ENCODE data around the gene AXL. TPM values are rescaled to one million over a fixed set of nuclear protein-coding genes. Genes with fewer than 3 reads are reported as not detected.

The AXL gene
- total RNA-seq, 2 donors from 2014 or later: 26.1 to 168 TPM

DNA sequence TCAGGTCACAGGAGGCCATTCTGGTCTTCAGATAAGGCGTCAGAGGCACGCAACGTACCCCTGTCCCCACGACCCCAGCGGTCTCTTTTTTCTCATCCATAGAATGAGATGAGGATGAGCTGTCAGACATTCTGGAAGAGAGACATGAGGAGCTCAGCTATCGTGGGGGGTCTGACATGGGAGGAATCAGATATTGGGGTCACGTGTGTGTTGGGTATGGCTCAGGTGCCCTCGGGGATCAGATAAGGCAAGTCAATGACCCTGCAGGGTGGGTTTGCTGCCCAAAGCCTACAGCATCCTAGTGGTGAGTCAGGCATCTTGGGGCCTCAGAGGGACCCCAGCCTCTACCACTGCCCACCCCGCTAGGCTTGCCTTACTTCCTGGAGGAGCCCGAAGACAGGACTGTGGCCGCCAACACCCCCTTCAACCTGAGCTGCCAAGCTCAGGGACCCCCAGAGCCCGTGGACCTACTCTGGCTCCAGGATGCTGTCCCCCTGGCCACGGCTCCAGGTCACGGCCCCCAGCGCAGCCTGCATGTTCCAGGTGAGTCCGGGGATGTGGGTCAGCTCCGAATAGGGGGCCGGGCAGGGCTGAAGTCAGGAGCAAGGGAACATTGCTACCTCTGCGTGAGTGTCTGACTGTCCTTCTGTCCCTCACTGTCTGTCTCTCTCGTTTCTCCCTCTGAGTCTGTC, 2.6 kb downstream of the AXL start:
- WGBS: 89% methylated on average over 20 of the region's 20 CpGs
- no peak for DNase-seq (ENCODE audit: low spot score)
- intact Hi-C loops (cut with DNase I): no loop called here
- Histone ChIP-seq H3K27me3 (replicated peaks; ENCODE audit: insufficient read depth) (no peaks in the 10 kb centered on the region), H3K4me3 (no peak overlapping the region), H3K36me3 (no peaks in the 10 kb centered on the region), H3K9me3 (no peaks in the 10 kb centered on the region), H3K4me1 (replicated peaks) (no peaks in the 10 kb centered on the region), H3K27ac (peak overlapping the region in 1 of 2 donors; percentile 88)
- TF ChIP-seq POLR2AphosphoS5 (IDR thresholded peaks at IDR 0.05): no peak
- TF ChIP-seq POLR2A (IDR thresholded peaks at IDR 0.05): no peak

DNA sequence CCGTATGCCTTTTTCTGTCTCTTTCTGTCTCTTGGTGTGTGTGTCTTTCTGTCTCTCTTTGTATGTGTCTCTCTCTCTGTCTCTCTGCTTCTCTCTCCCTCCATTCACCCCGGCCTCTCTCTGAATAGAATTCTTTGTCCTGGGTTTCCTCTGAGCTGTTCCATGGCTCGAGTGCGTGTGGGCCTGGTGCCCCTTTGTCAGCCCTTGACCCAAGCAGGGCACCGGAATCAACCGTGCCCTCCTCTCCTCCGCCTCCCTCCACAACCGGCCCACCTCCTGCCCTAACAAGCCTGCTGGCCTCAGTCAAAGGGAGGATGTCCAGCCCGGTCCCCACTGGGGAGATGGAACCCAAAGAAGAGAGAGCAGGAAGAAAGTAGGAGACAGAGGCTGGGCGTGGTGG, 3.2 kb downstream of the AXL start:
- no peaks in the 10 kb centered on the region for H3K4me1 ChIP-seq (replicated peaks)
- H3K27ac ChIP-seq: no peak overlapping the region
- no peaks in the 10 kb centered on the region for H3K36me3 ChIP-seq
- intact Hi-C loops (cut with DNase I): no loop called here
- WGBS: 78% methylated on average over 10 of the region's 10 CpGs
- H3K4me3 ChIP-seq: no peak overlapping the region
- TF ChIP-seq, protein P1, sequence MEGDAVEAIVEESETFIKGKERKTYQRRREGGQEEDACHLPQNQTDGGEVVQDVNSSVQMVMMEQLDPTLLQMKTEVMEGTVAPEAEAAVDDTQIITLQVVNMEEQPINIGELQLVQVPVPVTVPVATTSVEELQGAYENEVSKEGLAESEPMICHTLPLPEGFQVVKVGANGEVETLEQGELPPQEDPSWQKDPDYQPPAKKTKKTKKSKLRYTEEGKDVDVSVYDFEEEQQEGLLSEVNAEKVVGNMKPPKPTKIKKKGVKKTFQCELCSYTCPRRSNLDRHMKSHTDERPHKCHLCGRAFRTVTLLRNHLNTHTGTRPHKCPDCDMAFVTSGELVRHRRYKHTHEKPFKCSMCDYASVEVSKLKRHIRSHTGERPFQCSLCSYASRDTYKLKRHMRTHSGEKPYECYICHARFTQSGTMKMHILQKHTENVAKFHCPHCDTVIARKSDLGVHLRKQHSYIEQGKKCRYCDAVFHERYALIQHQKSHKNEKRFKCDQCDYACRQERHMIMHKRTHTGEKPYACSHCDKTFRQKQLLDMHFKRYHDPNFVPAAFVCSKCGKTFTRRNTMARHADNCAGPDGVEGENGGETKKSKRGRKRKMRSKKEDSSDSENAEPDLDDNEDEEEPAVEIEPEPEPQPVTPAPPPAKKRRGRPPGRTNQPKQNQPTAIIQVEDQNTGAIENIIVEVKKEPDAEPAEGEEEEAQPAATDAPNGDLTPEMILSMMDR (IDR thresholded peaks at IDR 0.05): no peak
- TF ChIP-seq POLR2AphosphoS5 (IDR thresholded peaks at IDR 0.05) (no peak), POLR2A (IDR thresholded peaks at IDR 0.05) (no peak)
- no peaks in the 10 kb centered on the region for H3K27me3 ChIP-seq (replicated peaks; ENCODE audit: insufficient read depth)
- DNase-seq (ENCODE audit: low spot score): no peak
- H3K9me3 ChIP-seq: no peaks in the 10 kb centered on the region

DNA sequence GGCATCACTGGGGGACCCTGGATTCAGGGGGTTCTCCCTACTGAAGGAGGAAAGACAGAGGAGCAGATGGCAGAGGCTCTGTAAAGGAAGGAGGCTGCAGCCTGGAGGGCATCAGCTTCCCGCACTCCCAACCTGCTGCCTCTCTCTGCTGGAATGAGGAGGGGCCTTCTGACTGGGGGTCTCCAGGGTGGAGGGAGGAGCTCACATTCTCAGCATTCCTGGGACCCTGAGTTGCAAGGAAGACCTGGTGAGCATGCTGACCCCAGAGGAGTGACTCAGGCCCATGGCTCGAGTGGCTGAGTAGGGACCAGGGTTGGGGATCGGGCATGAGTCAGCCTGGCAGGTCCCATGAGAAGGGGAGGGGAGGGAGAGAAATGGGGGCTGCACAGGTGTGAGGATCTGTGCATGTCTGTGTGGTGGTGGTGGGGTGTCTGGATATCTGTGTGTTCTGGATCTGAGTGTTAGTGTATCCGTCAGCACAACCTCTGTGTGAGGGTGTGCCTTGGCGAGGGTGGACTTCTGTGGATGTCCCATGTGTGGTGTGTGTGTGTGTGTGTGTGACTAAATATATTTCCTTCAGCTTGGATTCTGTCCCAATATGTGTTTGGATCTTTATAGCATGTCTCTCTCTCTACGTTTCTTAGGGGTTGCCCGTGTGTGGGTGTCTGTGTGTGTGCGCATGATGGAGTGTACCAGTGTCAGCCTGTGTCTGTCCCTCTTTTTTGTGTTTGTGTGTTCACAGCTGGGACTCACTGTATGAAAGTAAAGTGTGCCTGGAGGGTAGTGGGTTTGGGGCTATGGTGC, 4.6 kb downstream of the AXL start:
- intact Hi-C loops (cut with DNase I): no loop called here
- DNase-seq (ENCODE audit: low spot score): no peak
- no peak overlapping the region for H3K4me3 ChIP-seq
- no peaks in the 10 kb centered on the region for H3K4me1 ChIP-seq (replicated peaks)
- peak overlapping the region in 1 of 2 donors; percentile 34 for H3K27ac ChIP-seq
- no peak for TF ChIP-seq POLR2AphosphoS5 (IDR thresholded peaks at IDR 0.05)
- TF ChIP-seq, protein P1 (IDR thresholded peaks at IDR 0.05): no peak
- TF ChIP-seq POLR2A (IDR thresholded peaks at IDR 0.05): no peak
- H3K9me3 ChIP-seq: no peaks in the 10 kb centered on the region
- H3K27me3 ChIP-seq (replicated peaks; ENCODE audit: insufficient read depth): no peaks in the 10 kb centered on the region
- H3K36me3 ChIP-seq: no peaks in the 10 kb centered on the region
- 44% methylated on average over 8 of the region's 8 CpGs for WGBS

DNA sequence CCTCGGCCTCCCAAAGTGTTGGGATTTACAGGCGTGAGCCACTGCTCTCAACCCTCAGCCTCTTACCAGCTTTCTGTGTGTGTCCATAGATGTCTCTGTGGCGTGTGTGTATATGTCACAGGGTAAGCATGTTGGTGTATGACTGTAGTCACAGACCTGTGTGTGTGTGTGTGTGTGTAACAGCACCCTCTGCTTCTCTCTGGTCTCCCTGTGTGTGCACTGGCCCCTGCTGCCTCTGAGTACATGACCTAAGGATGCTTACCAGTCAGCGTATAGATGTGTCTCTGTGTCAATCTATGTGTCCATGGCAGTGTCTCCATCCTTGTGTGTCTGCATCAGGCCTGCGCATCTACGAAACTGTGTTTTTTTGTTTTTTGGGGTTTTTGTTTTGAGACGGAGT, 5.6 kb downstream of the AXL start:
- TF ChIP-seq, protein P1 (IDR thresholded peaks at IDR 0.05): no peak
- no peak for TF ChIP-seq POLR2A (IDR thresholded peaks at IDR 0.05)
- TF ChIP-seq POLR2AphosphoS5 (IDR thresholded peaks at IDR 0.05): no peak
- no peak overlapping the region for H3K4me3 ChIP-seq

DNA sequence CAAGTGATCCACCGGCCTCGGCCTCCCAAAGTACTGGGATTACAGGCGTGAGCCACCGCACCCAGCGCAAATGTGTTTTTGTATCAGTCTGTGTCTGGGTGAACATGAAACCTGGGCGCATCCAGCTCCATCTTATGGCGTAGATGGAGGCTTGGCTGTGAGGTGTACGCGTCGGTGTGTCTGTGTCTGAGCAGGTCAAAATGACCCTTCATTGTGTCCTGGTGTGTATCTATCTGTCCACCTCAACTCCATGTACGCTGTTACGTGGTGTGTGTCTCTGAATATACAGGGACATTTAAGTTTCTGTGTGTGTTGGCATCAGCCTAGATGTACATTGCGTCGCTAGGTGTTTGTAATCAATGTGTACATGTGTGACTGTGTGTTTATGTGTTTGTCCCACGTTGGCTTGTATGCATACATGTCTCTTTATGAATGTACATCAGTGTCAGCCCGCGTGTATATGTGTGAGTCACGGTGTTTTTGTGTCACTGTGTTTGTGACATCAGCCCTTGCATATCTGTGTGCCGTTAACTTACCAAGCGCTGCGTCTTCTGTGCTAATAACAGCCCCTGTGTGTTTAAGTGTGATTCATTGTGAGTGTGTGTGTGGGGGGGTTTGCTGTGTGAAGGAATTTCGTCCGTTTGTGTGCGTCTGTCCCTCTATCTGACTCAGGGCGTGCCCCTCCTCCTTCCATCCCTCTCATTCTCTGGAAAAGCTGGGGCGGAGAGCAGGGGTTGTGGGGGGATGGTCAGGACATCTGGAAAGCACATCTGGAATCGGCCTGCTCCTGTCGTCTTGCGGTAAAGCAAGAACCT, 6.4 kb downstream of the AXL start:
- peak; percentile 10 for TF ChIP-seq POLR2AphosphoS5 (IDR thresholded peaks at IDR 0.05)
- TF ChIP-seq, protein P1 (IDR thresholded peaks at IDR 0.05): no peak
- intact Hi-C loops (cut with DNase I): loop anchor here (2.0 kb wide), 1 partner anchor 37 kb away; no protein-coding TSS in a partner anchor
- 48% methylated on average over 29 of the region's 29 CpGs for WGBS
- Histone ChIP-seq H3K4me3 (peak overlapping the region; percentile 30 to 40), H3K9me3 (no peaks in the 10 kb centered on the region), H3K36me3 (no peaks in the 10 kb centered on the region), H3K27me3 (replicated peaks; ENCODE audit: insufficient read depth) (no peaks in the 10 kb centered on the region), H3K4me1 (replicated peaks) (no peaks in the 10 kb centered on the region), H3K27ac (peak overlapping the region; percentile 72 to 75)
- peak; percentile 36 for DNase-seq (ENCODE audit: low spot score)

More for the DNA sequence above, 5.6 kb downstream of the AXL start:
- no peak for DNase-seq (ENCODE audit: low spot score)
- WGBS: 97% methylated on average over 7 of the region's 7 CpGs
- H3K27ac ChIP-seq: no peak overlapping the region
- intact Hi-C loops (cut with DNase I): no loop called here
- H3K9me3 ChIP-seq: no peaks in the 10 kb centered on the region
- H3K27me3 ChIP-seq (replicated peaks; ENCODE audit: insufficient read depth): no peaks in the 10 kb centered on the region
- no peaks in the 10 kb centered on the region for H3K36me3 ChIP-seq
- no peaks in the 10 kb centered on the region for H3K4me1 ChIP-seq (replicated peaks)

Data from prostate gland (tissue), 2 donors.